ENCODE measurements around the gene CEP162. TPM values are rescaled to one million over a fixed set of nuclear protein-coding genes. Genes with fewer than 3 reads are reported as not detected.
A peak's percentile ranks its signal among the peaks of the same experiment; 100 is the strongest.

Gene CEP162
- total and polyA plus RNA-seq, 12 donors: 2.1 to 5.6 (median 3.8) TPM

GRCh38 chr6:84093441-84094435, 133.7 kb downstream of the CEP162 start:
- no peak for ATAC-seq
- no peaks in the 10 kb centered on the region for H3K4me1 ChIP-seq

GRCh38 chr6:84089552-84089951, 137.9 kb downstream of the CEP162 start:
- Histone ChIP-seq H3K4me3 (no peak overlapping the region), H3K27me3 (peaks cover 0 to 3% (median 0%) of the 10 kb centered on the region in 7 donors), H3K36me3 (no peaks in the 10 kb centered on the region), H3K27ac (no peak overlapping the region), H3K4me1 (no peaks in the 10 kb centered on the region), H3K9me3 (peaks cover 0 to 8% (median 0%) of the 10 kb centered on the region in 11 donors)
- ATAC-seq (no peak), DNase-seq (no peak)
- 55 to 56% methylated on average over 3 of the region's 3 CpGs for WGBS, 2 donors
- no peak for TF ChIP-seq CTCF (IDR thresholded peaks at IDR 0.05)
- intact Hi-C loops (cut with DNase I): no loop called here

More at GRCh38 chr6:84093441-84094435, 133.7 kb downstream of the CEP162 start:
- Histone ChIP-seq H3K27me3 (no peaks in the 10 kb centered on the region), H3K27ac (no peak overlapping the region), H3K4me3 (no peak overlapping the region), H3K36me3 (no peaks in the 10 kb centered on the region), H3K9me3 (peaks cover 0 to 8% (median 0%) of the 10 kb centered on the region in 11 donors)
- intact Hi-C loops (cut with DNase I): no loop called here
- no peak for DNase-seq
- WGBS, 2 donors: 66 to 78% methylated on average over 4 of the region's 4 CpGs
- no peak for TF ChIP-seq CTCF (IDR thresholded peaks at IDR 0.05)

GRCh38 chr6:84089081-84089480, 138.4 kb downstream of the CEP162 start:
- peaks cover 0 to 7% (median 0%) of the 10 kb centered on the region in 11 donors for H3K9me3 ChIP-seq
- no peak for TF ChIP-seq CTCF (IDR thresholded peaks at IDR 0.05)
- DNase-seq (no peak), ATAC-seq (peak in 1 of 8 donors; percentile 11)
- 61 to 62% methylated on average over 4 of the region's 4 CpGs for WGBS, 2 donors
- no peaks in the 10 kb centered on the region for H3K4me1 ChIP-seq
- intact Hi-C loops (cut with DNase I): no loop called here
- no peaks in the 10 kb centered on the region for H3K36me3 ChIP-seq
- H3K4me3 ChIP-seq: no peak overlapping the region
- H3K27ac ChIP-seq: no peak overlapping the region
- H3K27me3 ChIP-seq: peaks cover 0 to 3% (median 0%) of the 10 kb centered on the region in 7 donors

GRCh38 chr6:84086545-84087429, 140.7 kb downstream of the CEP162 start:
- H3K36me3 ChIP-seq: no peaks in the 10 kb centered on the region
- DNase-seq: no peak
- peaks cover 0 to 6% (median 0%) of the 10 kb centered on the region in 7 donors for H3K27me3 ChIP-seq
- 67% methylated on average over 6 of the region's 6 CpGs for WGBS, 2 donors
- H3K27ac ChIP-seq: no peak overlapping the region
- H3K4me3 ChIP-seq: no peak overlapping the region
- H3K9me3 ChIP-seq: no peaks in the 10 kb centered on the region
- ATAC-seq: no peak
- H3K4me1 ChIP-seq: no peaks in the 10 kb centered on the region
- no peak for TF ChIP-seq CTCF (IDR thresholded peaks at IDR 0.05)
- intact Hi-C loops (cut with DNase I): no loop called here

Data from heart right ventricle (tissue), 16 donors.